Activated CD4-positive, alpha-beta T cell treated with anti-CD3 and anti-CD28 coated beads, Interleukin-2, amount 10 ng/mL, durations not matched to agents 24 days and 14 days (primary cell): ENCODE data around the gene COL23A1. TPM values are rescaled to one million over a fixed set of nuclear protein-coding genes. Genes with fewer than 3 reads are reported as not detected.

Source experiments
- DNase-seq: peaks from one replicate; pipeline ENCODE4 v3.0.0; 2022
- H3K27ac Mint-ChIP-seq: one replicate; pipeline ENCODE4 v1.8.0; 2022; ENCODE audit warnings: mild to moderate bottlenecking, mixed read lengths
- H3K27me3 Mint-ChIP-seq: one replicate; pipeline ENCODE4 v1.8.0; 2022; ENCODE audit warnings: mixed read lengths
- H3K36me3 Mint-ChIP-seq: one replicate; pipeline ENCODE4 v1.8.0; 2022; ENCODE audit warnings: low read depth, mild to moderate bottlenecking, mixed read lengths
- H3K4me1 Mint-ChIP-seq: one replicate; pipeline ENCODE4 v1.8.0; 2021; ENCODE audit warnings: mixed read lengths
- H3K4me3 Mint-ChIP-seq: one replicate; pipeline ENCODE4 v1.8.0; 2022; ENCODE audit warnings: mild to moderate bottlenecking, moderate library complexity, mixed read lengths
- H3K9me3 Mint-ChIP-seq: one replicate; pipeline ENCODE4 v1.8.0; 2021; ENCODE audit warnings: mixed read lengths
- intact Hi-C: fragments of 100-400 bp; cut with micrococcal nuclease; formaldehyde crosslinking; loops from one replicate; pipeline ENCODE4 v1.15.1; 2023
- total RNA-seq: library from RNA; stranded (reverse); gene quantifications from 2 replicates; pipeline ENCODE4 v1.2.3, GENCODE V29; 2022

COL23A1 gene
- total RNA-seq, 1 donor from 2014 or later: 0.07 TPM

- Mint-ChIP-seq H3K9me3 (no peaks in the 10 kb centered on the region), H3K4me1 (peaks cover 51% of the 10 kb centered on the region), H3K27me3 (no peaks in the 10 kb centered on the region), H3K27ac (peak overlapping the region; percentile 89), H3K36me3 (no peaks in the 10 kb centered on the region), H3K4me3 (no peak overlapping the region)
- intact Hi-C loops: loop anchor here (5.0 to 10.0 kb wide), 2 partner anchors 315 to 1317 kb away; partner anchors contain the start of gene RUFY1
- no peak for DNase-seq
Measured at GRCh38 chr5:178237431-178238312, 352.5 kb downstream of the COL23A1 start.

- Mint-ChIP-seq H3K27me3 (no peaks in the 10 kb centered on the region), H3K4me3 (no peak overlapping the region), H3K27ac (peak overlapping the region; percentile 25), H3K9me3 (no peaks in the 10 kb centered on the region), H3K36me3 (peaks cover 3% of the 10 kb centered on the region), H3K4me1 (peaks cover 48% of the 10 kb centered on the region)
- DNase-seq: no peak
- intact Hi-C loops: loop anchor here (5.0 to 10.0 kb wide), 2 partner anchors 316 to 1318 kb away; partner anchors contain the start of gene RUFY1
Measured at GRCh38 chr5:178236679-178237078, 353.5 kb downstream of the COL23A1 start.

GRCh38 chr5:178236126-178236525, 354.1 kb downstream of the COL23A1 start:
- H3K27me3 Mint-ChIP-seq: no peaks in the 10 kb centered on the region
- H3K36me3 Mint-ChIP-seq: peaks cover 9% of the 10 kb centered on the region
- no peaks in the 10 kb centered on the region for H3K9me3 Mint-ChIP-seq
- peaks cover 49% of the 10 kb centered on the region for H3K4me1 Mint-ChIP-seq
- no peak overlapping the region for H3K27ac Mint-ChIP-seq
- H3K4me3 Mint-ChIP-seq: no peak overlapping the region
- intact Hi-C loops: loop anchor here (5.0 to 10.0 kb wide), 2 partner anchors 316 to 1319 kb away; partner anchors contain the start of gene RUFY1
- DNase-seq: no peak

- no peak overlapping the region for H3K4me3 Mint-ChIP-seq
- H3K27ac Mint-ChIP-seq: no peak overlapping the region
- H3K36me3 Mint-ChIP-seq: peaks cover 14% of the 10 kb centered on the region
- intact Hi-C loops: loop anchor here (5.0 to 10.0 kb wide), 2 partner anchors 317 to 1319 kb away; partner anchors contain the start of gene RUFY1
- H3K4me1 Mint-ChIP-seq: peaks cover 50% of the 10 kb centered on the region
- H3K27me3 Mint-ChIP-seq: no peaks in the 10 kb centered on the region
- no peak for DNase-seq
- H3K9me3 Mint-ChIP-seq: no peaks in the 10 kb centered on the region
Measured at GRCh38 chr5:178235588-178235974, 354.6 kb downstream of the COL23A1 start.

- Mint-ChIP-seq H3K27ac (peak overlapping the region; percentile 35), H3K4me3 (peak overlapping the region; percentile 13), H3K4me1 (peaks cover 51% of the 10 kb centered on the region)
Measured at GRCh38 chr5:178234750-178235587, 355.2 kb downstream of the COL23A1 start.

GRCh38 chr5:178234121-178234749, 356.0 kb downstream of the COL23A1 start:
- H3K4me3 Mint-ChIP-seq: peak overlapping the region; percentile 13
- H3K9me3 Mint-ChIP-seq: no peaks in the 10 kb centered on the region
- peaks cover 26% of the 10 kb centered on the region for H3K36me3 Mint-ChIP-seq
- no peak for DNase-seq
- H3K27ac Mint-ChIP-seq: peak overlapping the region; percentile 67
- peaks cover 52% of the 10 kb centered on the region for H3K4me1 Mint-ChIP-seq
- intact Hi-C loops: loop anchor here (5.0 to 10.0 kb wide), 2 partner anchors 393 to 1321 kb away; partner anchors contain the start of genes CLK4 and RUFY1
- H3K27me3 Mint-ChIP-seq: no peaks in the 10 kb centered on the region

More at GRCh38 chr5:178234750-178235587, 355.2 kb downstream of the COL23A1 start:
- intact Hi-C loops: loop anchor here (5.0 to 10.0 kb wide), 3 partner anchors 317 to 1320 kb away; partner anchors contain the start of genes CLK4 and RUFY1
- H3K36me3 Mint-ChIP-seq: peaks cover 20% of the 10 kb centered on the region
- no peaks in the 10 kb centered on the region for H3K9me3 Mint-ChIP-seq
- H3K27me3 Mint-ChIP-seq: no peaks in the 10 kb centered on the region
- peak; percentile 93 for DNase-seq

- peaks cover 51% of the 10 kb centered on the region for H3K4me1 Mint-ChIP-seq
Measured at GRCh38 chr5:178232920-178233429, 357.2 kb downstream of the COL23A1 start.

GRCh38 chr5:178232124-178232919, 357.9 kb downstream of the COL23A1 start, which contains the start of gene PHYKPL:
TSS of gene PHYKPL (minus strand) at chr5:178232802. CDS start at chr5:178232550, 252 bp downstream.
- peaks cover 51% of the 10 kb centered on the region for H3K4me1 Mint-ChIP-seq
- peak; percentile 93 for DNase-seq
- intact Hi-C loops: loop anchor here (2.0 to 10.0 kb wide), 3 partner anchors 28 to 1322 kb away; partner anchors contain the start of genes CLK4, HNRNPAB and RUFY1
- no peaks in the 10 kb centered on the region for H3K9me3 Mint-ChIP-seq
- H3K27ac Mint-ChIP-seq: peak within 1 kb of the TSS; percentile 87
- peaks cover 43% of the 10 kb centered on the region for H3K36me3 Mint-ChIP-seq
- no peaks in the 10 kb centered on the region for H3K27me3 Mint-ChIP-seq
- H3K4me3 Mint-ChIP-seq: peak within 1 kb of the TSS; percentile 91

More at GRCh38 chr5:178232920-178233429, 357.2 kb downstream of the COL23A1 start:
- Mint-ChIP-seq H3K9me3 (no peaks in the 10 kb centered on the region), H3K27me3 (no peaks in the 10 kb centered on the region), H3K4me3 (peak overlapping the region; percentile 91), H3K36me3 (peaks cover 36% of the 10 kb centered on the region), H3K27ac (peak overlapping the region; percentile 83)
- no peak for DNase-seq
- intact Hi-C loops: loop anchor here (2.0 to 10.0 kb wide), 3 partner anchors 28 to 1322 kb away; partner anchors contain the start of genes CLK4, HNRNPAB and RUFY1

- peak overlapping the region; percentile 87 for H3K27ac Mint-ChIP-seq
- H3K4me1 Mint-ChIP-seq: peaks cover 51% of the 10 kb centered on the region
- intact Hi-C loops: loop anchor here (2.0 to 10.0 kb wide), 3 partner anchors 27 to 1323 kb away; partner anchors contain the start of genes CLK4, HNRNPAB and RUFY1
Measured at GRCh38 chr5:178231539-178232123, 358.6 kb downstream of the COL23A1 start.

GRCh38 chr5:178230879-178231538, 359.2 kb downstream of the COL23A1 start:
- no peaks in the 10 kb centered on the region for H3K9me3 Mint-ChIP-seq
- H3K27ac Mint-ChIP-seq: peak overlapping the region; percentile 87
- peaks cover 49% of the 10 kb centered on the region for H3K4me1 Mint-ChIP-seq
- H3K27me3 Mint-ChIP-seq: no peaks in the 10 kb centered on the region
- H3K4me3 Mint-ChIP-seq: peak overlapping the region; percentile 91
- peaks cover 52% of the 10 kb centered on the region for H3K36me3 Mint-ChIP-seq
- intact Hi-C loops: loop anchor here (5.0 to 10.0 kb wide), 2 partner anchors 396 to 1324 kb away; partner anchors contain the start of genes CLK4 and RUFY1
- no peak for DNase-seq

More at GRCh38 chr5:178231539-178232123, 358.6 kb downstream of the COL23A1 start:
- no peaks in the 10 kb centered on the region for H3K9me3 Mint-ChIP-seq
- peak overlapping the region; percentile 91 for H3K4me3 Mint-ChIP-seq
- peaks cover 50% of the 10 kb centered on the region for H3K36me3 Mint-ChIP-seq
- DNase-seq: no peak
- no peaks in the 10 kb centered on the region for H3K27me3 Mint-ChIP-seq

- Mint-ChIP-seq H3K4me3 (peak overlapping the region; percentile 91), H3K36me3 (peaks cover 61% of the 10 kb centered on the region), H3K4me1 (peaks cover 45% of the 10 kb centered on the region), H3K27me3 (no peaks in the 10 kb centered on the region), H3K9me3 (no peaks in the 10 kb centered on the region), H3K27ac (no peak overlapping the region)
- intact Hi-C loops: loop anchor here (5.0 to 10.0 kb wide), 2 partner anchors 397 to 1325 kb away; partner anchors contain the start of genes CLK4 and RUFY1
- DNase-seq: no peak
Measured at GRCh38 chr5:178229861-178230260, 360.3 kb downstream of the COL23A1 start.
